Measurements from ENCODE around the gene PVR.

DNA sequence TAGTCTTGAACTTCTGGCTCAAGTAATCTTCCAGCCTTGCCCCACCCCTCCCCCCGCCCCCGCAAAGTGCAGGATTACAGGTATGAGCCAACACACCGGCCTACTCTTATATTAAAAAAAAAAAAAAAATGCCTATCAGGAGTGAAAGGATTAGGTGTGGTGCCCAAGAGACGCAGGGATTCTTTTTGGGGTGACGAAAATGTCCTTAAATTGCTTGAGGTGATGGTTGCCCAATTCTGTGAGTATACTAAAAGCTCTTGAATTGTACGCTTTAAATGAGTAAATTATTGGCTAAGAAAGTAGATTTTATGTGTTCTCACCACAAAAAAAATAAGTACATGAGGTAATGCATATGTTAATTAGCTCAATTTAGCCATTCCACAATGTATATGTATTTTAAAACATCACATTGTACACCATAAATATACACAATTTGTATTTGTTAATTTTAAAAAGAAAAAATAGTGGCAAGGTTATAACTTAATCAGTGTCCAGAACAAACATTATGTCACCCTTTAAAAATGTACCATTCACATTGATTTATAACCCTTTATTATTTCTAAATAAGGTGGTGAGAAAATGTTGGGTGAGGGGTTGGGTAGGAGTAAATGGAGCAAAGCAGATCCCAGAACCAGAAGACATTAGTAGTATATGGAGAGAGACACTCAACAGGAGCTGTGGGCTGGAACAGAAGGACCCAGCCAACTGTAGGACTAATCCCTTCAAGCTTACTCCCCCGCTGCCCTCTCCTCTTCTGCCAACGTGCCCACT is 26.4 kb upstream of the PVR start:
- no peak for TF ChIP-seq ZNF274 (IDR thresholded peaks at IDR 0.05; ENCODE audit: low read depth, low read length)
- TF ChIP-seq SUZ12 (IDR thresholded peaks at IDR 0.05; ENCODE audit: extremely low read depth, insufficient read depth, insufficient read length): no peak

All from NT2/D1 (cell line).